ENCODE results near the gene TTC21A.

Gene TTC21A

DNA sequence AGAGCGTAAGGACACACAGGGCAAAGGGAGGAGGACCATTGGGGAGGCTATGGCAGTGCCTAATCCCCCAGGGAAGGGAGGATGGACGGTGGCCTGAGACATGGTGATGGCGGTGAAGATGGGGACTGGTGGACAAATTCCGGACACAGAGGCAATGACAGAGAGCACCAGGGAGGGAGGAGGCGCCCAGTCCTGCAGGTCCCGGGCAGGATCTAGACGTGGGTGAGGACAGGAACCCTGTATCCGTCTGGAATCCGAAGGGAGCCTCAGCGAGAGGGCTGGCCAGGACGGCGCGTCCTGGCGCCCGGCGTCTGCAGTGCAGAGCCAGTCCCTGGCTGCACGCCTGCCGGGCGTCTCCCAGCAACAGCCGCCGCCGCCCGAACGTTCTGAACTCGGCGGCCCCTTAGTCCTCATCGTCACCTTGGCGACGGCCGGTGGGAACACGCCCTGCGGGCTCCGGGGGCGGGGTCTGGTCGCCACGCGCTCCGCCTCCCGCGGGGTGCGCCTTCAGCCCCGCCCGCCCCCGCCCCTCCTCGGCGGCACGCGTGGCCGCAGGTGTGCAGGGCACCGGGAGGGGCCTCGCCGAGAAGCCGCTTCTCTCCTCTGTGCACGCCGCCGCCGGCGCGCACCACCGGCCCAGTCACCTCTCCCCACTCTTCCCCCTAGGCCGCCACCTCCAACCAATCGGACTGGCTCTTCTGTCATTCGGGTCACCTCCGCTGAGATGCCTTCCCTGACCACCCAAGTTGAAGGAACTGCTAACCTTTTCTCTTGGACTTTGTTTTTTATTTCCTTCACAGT is 73.3 kb downstream of the TTC21A start:
- DNase-seq (ENCODE audit: low read depth), result peak; percentile 46

DNA sequence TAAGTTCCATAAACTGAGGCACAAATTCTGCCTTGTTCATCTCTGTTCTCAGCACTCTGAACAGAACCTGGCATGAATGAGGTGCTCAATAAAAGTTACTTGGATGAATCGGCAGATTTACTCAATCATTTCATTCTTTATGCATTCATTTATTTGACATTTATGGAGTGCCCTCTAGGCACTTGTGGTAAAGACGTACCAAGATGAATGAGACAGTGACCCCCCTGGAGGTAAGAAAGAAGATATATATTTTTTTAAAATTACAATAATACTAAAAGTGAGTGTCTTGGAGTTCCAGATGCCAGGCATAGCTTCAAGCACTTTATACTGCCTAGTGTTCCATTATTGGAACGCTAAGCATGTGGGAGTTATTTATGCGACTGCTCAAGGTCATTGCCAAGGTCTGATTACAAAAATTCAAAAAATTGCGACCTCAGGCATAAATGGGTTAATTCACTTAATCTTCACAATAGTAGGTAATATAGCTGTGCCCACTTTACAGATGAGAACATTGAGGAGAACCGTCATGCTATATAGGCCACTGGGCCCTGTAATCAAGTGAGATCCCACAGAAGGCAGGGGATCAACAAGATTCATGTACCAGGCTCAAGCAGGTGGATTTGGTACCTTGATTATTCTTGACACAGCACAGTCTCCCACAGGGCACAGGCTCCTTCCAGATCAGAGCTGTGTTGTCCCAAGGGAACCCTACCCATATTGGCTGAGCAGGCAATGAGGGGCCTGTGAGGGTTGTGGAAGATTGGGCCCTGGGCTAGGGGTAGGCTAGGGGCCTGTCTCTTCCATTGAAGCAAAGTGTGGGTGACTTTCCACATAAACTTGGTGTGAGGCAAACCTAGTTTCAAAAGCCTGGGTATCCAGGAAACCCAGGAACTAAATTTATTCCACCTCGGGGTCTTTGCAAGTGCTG is 74.2 kb downstream of the TTC21A start:
- no peak for DNase-seq (ENCODE audit: low read depth)

DNA sequence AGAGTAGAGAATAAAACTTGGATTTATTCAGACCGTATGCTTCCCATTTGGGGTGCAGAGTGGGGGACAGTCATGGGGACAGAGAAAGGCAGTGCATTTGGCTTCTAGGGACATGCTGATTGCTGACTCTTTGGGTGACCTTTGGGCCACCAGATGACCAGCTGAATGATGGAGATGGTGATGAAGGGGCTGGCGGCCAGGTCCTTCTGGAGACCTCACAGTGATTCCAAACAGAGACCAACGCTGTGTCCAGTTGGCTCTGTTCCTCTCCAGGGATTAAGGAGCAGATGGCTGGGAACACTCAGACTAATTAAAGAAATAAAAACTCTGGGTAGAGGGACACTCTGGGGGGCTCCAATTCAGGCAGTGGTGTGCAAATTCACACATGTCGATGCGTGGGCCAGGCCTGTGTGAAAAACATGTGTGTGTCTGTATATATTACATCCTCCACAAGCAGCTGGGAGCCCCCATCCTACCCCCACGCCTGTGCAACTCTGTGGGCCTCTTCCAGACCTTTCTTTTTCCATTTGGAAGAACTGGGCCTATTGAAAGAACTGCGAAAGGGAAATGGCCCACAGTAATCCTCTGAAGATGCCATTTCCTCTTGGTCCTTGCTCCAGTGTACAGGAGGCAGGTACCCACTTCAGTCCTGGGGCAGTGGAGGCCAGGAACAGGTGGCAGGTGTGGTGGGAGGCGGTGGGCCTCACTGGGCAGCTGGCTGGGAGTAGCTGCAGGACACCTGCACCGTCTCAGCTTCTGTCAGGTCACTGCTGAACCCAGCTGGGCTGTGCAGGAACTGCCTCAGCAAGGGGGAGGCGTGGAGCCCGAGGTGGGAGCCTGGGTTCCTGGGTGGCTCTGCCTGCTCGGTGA is 76.0 kb downstream of the TTC21A start:
- DNase-seq (ENCODE audit: low read depth), result no peak

- DNase-seq (ENCODE audit: low read depth), result no peak
Measured at GRCh38 chr3:39184081-39184967, 76.8 kb downstream of the TTC21A start.

GRCh38 chr3:39184968-39185285 is 77.4 kb downstream of the TTC21A start:
- no peak for DNase-seq (ENCODE audit: low read depth)

- no peak for DNase-seq (ENCODE audit: low read depth)
Measured at GRCh38 chr3:39185326-39185958, 78.0 kb downstream of the TTC21A start.

DNA sequence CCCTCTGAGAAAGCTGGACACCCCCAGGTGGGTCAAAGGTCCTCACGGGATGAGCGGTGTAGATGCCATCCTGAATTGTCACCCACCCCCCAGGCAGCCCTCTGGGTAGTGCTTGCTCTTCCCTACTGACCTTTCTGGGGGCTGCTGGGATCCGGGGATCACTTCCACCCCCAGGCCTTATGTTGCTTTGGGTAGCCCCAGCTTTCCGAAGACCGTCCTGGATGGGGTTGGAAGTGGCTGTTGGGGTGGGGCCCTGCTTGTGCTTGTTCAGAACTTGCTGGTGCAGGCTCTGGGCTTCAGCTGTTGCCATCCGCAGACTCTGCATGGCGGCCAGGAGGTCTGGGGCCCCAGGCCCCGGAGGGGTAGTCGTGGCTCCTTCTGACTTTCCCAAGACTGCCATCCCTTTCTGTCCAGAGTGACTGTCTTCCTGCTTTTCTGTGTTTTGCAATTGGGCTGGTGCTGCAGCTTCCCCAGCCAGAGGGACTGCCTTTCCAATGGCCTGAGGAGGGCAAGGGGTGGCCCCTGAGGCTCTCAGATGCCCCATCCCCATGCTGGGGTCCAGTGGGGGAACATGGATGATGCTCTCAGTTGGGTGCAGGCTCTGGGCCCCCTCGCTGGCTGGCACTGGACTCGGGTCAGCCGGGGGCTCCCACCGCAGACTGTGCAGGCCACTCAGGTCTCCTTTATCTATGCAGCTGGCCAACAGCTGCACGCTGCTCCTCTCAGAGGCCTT is 78.6 kb downstream of the TTC21A start:
- no peak for DNase-seq (ENCODE audit: low read depth)

- DNase-seq (ENCODE audit: low read depth), result no peak
Measured at GRCh38 chr3:39186692-39187151, 79.2 kb downstream of the TTC21A start.

DNA sequence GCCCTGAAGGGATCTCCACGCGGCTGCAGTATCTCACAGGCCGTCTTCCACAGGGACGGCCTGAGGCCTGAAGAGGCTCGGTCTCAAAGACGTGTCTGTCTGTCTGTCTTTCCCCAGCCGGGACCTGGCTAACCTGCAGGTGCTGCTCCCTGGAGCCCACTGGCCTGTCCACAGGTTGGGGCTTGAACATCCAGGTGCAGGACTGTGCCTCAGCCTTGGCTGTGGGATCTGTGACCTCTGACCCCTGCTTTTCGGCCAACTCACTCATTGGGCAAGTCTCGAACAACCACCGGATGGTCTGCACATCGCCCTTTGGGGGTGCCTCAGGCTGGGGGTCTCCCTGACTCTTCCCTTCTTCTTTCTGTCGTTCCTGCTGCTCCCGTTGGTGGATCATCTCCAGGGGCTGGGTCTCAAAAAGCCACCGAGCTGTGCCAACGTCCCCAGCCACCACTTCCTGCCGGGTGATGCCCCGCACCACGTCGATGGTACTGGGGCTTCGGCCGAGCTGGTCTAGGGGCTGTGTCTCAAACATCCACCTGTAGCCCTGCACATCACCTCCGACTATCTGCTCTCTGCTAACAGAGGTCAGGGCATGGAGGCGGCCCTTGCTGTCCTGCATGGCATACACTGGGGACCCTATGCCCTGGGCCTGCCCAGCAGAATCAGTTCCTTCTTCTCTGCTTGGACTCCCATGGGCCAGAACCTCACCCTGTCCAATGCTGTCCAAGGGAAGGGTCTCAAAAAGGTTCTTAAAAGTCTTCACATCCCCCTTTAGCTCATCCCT is 80.1 kb downstream of the TTC21A start:
- no peak for DNase-seq (ENCODE audit: low read depth)
